Renal cortical epithelial cell (primary cell): ENCODE measurements around the gene DEFB113. TPM values are rescaled to one million over a fixed set of nuclear protein-coding genes. Genes with fewer than 3 reads are reported as not detected.

ENCODE experiments used
- DNase-seq: peaks from one replicate; pipeline ENCODE4 v3.0.0-alpha.2; 2011; ENCODE audit warnings: low read depth
- total RNA-seq: library from RNA; depleted of rRNA; stranded (reverse); fragments of >200 nt; gene quantifications from 2 replicates; pipeline ENCODE4 v1.2.3, GENCODE V29; 2014

DEFB113 gene
- total RNA-seq, 1 donor from 2014 or later = not detected

GRCh38 chr6:49937017-49937416 lies 32.4 kb downstream of the DEFB113 start:
- DNase-seq = no peak

DNA sequence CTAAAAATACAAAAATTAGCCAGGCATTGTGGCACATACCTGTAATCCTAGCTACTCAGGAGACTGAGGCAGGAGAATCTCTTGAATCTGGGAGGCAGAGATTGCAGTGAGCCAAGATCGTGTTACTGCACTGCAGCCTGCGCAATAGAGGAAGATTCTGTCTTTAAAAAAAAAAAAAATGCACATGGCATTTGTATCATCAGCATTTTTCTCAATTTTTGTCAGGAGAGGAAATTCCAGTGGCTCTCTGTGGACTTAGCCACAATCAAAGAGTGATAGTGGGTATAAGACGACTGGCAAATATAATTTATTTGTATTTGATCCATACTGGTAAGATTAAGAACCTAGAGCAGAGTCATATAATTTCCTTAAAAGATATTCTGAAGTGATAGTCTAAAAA lies 34.0 kb downstream of the DEFB113 start:
- no peak for DNase-seq

DNA sequence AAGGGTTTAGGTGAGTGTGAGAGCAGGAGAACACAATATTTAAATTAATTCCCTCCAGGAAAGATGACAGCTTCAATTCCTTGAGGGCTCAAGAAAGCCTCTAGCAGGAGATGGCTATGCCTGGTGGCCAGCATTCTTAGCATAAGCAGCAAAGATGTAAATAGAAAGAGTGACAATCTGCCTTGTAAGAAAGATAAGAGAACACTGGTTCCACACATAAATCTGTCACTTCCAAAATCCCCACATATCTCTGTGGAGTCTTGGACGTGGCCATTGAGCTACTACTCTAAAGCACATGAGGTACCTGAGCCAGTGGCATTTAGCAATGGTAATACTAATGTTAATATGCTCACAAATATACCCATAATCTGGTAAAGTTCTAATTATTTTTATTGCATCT lies 34.7 kb downstream of the DEFB113 start:
- no peak for DNase-seq

DNA sequence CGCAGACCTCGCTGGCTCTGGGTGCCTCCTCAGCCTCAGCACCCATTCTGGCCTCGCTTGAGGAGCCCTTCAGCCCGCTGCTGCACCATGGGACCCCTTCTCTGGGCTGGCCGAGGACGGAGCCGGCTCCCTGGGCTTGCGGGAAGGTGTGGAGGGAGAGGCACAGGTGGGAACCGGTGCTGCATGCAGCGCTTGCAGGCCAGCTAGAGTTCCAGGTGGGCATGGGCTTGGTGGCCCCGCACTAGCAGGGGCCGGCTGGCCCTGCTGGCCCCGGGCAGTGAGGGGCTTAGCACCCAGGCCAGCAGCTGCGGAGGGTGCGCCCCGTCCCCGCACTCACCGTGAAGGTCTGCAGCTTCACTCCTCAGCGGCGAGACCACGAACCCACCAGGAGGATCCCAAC lies 35.9 kb downstream of the DEFB113 start:
- no peak for DNase-seq

GRCh38 chr6:49929340-49929739 lies 40.1 kb downstream of the DEFB113 start:
- DNase-seq = no peak

- DNase-seq = no peak
Observed at GRCh38 chr6:49923826-49924225, 45.6 kb downstream of the DEFB113 start.

- no peak for DNase-seq
Observed at GRCh38 chr6:49919935-49920644, 49.3 kb downstream of the DEFB113 start.

DNA sequence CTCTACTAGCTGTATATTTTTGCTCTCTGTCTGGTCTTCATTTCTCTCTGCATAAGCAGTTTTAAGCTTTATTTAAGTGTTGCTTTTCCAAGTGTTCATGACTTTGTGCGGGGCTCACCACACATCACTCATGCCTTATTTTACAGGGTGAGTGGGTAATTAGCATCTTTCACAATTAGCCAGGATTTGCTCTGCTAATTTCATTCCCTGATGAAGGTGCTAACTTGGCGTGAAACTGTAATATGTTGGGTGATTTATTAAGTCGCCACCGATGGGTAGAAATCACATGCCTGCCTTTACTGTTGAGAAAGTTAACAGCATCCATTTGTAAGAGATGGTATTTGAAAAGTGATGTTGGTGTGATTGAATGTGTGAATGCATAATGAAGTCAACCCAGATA lies 50.2 kb downstream of the DEFB113 start:
- DNase-seq = no peak

DNA sequence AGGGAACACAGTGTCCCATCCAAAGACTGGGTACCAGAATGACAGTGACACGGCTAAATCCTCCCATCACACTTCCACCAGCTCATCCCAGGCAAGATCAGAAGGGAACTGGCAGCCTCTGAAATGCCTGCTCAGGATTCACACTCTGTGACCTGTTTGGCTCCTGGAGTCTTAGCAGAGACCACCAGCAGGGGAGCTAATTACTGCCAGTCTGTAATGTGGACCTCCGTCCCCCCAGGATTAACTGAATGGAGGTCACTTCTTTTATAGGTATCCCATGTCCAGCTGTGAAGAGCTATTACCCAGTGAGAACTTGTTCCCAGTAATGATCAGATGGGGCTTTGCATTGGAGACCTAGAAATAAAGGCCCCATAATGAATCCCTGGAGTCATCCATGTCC lies 50.6 kb downstream of the DEFB113 start:
- DNase-seq = no peak

Other genes starting within 250 kb of the DEFB113 start
- not detected in 2 replicates for gene CRISP3, start 225.2 kb downstream of the DEFB113 start, total RNA-seq
- not detected in 2 replicates for gene PGK2, start 182.3 kb downstream of the DEFB113 start, total RNA-seq
- gene CRISP1, start 103.1 kb downstream of the DEFB113 start, total RNA-seq = not detected in 2 replicates
- gene DEFB114, start 5.5 kb downstream of the DEFB113 start, total RNA-seq = not detected in 2 replicates
- not detected in 2 replicates for gene DEFB110, start 52.4 kb upstream of the DEFB113 start, total RNA-seq
- gene DEFB112, start 80.3 kb upstream of the DEFB113 start, total RNA-seq = not detected in 2 replicates